Panc1 (cell line): Measurements from ENCODE around the gene WWOX.

Source experiments
- POLR2AphosphoS5 ChIP-seq: IDR thresholded peaks from 2 replicates; pipeline ENCODE4 v1.6.1; 2012; ENCODE audit warnings: mild to moderate bottlenecking, low read depth, low read length, moderate library complexity
- TCF7L2 ChIP-seq: IDR thresholded peaks from 2 replicates; pipeline ENCODE4 v1.6.1; 2011; ENCODE audit warnings: mild to moderate bottlenecking, low read depth, low read length, inconsistent platforms
- TF ChIP-seq, protein P1 (sequence below): fragments of 450-650 bp; IDR thresholded peaks from 2 replicates; pipeline ENCODE4 v1.5.1; 2017; ENCODE audit warnings: mild to moderate bottlenecking
- TF ChIP-seq, protein P2 (sequence below), 2 experiments: IDR thresholded peaks; 2 replicates each; pipeline ENCODE4 v1.6.1; 2011 to 2012; ENCODE audit warnings: low read depth in 2 of 2, control low read depth in 1 of 2, low read length in 1 of 2, mild to moderate bottlenecking in 1 of 2, moderate library complexity in 1 of 2; ENCODE audit not compliant: insufficient read depth in 1 of 2

DNA sequence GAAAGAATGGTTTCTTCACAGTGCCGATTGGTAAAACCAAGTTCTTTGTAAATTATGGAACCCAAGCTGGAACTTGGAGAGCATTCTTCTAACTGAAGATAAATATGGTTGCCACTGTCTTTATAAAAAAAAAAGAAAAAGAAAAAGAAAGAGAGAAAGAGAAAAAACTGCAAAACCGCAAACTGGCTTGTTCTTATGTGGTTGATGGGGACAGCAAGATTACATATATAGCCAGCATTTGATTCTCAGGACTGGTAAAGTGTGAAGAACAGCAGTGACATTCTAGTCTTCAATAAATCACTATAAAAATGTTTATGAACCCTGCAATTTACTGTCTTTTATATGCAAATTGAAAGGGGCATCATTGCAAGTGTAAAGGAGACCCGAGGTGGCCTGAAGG, 896.0 kb downstream of the WWOX start:
- TF ChIP-seq, protein P1, sequence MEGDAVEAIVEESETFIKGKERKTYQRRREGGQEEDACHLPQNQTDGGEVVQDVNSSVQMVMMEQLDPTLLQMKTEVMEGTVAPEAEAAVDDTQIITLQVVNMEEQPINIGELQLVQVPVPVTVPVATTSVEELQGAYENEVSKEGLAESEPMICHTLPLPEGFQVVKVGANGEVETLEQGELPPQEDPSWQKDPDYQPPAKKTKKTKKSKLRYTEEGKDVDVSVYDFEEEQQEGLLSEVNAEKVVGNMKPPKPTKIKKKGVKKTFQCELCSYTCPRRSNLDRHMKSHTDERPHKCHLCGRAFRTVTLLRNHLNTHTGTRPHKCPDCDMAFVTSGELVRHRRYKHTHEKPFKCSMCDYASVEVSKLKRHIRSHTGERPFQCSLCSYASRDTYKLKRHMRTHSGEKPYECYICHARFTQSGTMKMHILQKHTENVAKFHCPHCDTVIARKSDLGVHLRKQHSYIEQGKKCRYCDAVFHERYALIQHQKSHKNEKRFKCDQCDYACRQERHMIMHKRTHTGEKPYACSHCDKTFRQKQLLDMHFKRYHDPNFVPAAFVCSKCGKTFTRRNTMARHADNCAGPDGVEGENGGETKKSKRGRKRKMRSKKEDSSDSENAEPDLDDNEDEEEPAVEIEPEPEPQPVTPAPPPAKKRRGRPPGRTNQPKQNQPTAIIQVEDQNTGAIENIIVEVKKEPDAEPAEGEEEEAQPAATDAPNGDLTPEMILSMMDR: no peak
- TF ChIP-seq, protein P2, sequence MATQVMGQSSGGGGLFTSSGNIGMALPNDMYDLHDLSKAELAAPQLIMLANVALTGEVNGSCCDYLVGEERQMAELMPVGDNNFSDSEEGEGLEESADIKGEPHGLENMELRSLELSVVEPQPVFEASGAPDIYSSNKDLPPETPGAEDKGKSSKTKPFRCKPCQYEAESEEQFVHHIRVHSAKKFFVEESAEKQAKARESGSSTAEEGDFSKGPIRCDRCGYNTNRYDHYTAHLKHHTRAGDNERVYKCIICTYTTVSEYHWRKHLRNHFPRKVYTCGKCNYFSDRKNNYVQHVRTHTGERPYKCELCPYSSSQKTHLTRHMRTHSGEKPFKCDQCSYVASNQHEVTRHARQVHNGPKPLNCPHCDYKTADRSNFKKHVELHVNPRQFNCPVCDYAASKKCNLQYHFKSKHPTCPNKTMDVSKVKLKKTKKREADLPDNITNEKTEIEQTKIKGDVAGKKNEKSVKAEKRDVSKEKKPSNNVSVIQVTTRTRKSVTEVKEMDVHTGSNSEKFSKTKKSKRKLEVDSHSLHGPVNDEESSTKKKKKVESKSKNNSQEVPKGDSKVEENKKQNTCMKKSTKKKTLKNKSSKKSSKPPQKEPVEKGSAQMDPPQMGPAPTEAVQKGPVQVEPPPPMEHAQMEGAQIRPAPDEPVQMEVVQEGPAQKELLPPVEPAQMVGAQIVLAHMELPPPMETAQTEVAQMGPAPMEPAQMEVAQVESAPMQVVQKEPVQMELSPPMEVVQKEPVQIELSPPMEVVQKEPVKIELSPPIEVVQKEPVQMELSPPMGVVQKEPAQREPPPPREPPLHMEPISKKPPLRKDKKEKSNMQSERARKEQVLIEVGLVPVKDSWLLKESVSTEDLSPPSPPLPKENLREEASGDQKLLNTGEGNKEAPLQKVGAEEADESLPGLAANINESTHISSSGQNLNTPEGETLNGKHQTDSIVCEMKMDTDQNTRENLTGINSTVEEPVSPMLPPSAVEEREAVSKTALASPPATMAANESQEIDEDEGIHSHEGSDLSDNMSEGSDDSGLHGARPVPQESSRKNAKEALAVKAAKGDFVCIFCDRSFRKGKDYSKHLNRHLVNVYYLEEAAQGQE (IDR thresholded peaks at IDR 0.05; ENCODE audit: insufficient read depth in 1 of 2, low read depth in 2 of 2, low read length in 1 of 2): no peak
- TF ChIP-seq TCF7L2 (no peak), POLR2AphosphoS5 (no peak)
